ENCODE data around the gene HPDL.

The HPDL gene

GRCh38 chr1:45354838-45355237 is 28.1 kb downstream of the HPDL start:
- no peak for DNase-seq

- no peak for DNase-seq
Measured at GRCh38 chr1:45355683-45356082, 29.0 kb downstream of the HPDL start.

GRCh38 chr1:45356186-45356585 is 29.5 kb downstream of the HPDL start:
- no peak for DNase-seq

DNA sequence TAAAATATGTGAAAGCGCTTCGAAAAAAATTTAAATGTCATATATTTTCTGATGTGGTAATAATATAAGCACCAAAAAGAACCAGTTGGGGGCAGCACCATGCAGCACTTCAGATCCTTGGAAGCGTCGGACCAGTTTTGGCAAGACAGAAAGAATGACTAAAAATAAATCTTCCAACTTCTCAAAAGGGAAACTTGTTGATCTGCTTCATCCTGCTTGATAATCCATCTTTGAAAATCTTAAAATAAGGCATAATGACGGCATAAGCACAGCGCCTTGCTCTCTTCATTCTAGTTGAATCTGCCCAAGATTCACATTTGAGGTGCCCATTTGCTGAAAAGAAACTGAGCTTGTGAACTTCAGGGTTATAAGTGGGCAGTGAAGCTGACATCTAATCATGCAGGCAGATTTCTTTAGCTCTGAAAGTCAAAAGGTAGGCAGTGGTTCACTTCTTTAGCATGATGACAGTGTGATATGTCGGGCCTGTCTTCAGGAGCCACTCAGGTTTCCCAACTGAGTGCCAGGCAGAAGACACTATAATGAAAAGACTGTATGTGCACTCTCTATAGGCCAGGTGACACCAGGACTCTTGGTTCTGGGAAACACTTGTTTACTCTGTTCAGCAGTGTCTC is 33.3 kb downstream of the HPDL start:
- peak; percentile 82 for DNase-seq

DNA sequence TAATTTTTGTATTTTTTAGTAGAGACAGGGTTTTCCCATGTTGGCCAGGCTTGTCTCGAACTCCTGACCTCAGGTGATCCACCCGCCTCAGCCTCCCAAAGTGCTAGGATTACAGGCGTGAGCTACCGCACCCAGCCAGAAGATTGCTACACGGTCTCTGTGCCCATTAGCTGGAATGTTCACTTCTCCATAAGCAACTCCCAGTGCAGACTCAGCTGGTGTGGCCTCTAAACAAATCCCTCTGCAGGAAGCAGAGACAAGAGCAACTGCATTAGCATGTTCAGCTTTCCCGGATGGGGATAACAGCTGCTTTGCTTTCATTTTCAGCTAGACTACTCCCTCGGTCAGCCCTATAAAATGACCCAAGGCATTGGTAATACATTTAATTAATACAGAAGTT is 34.3 kb downstream of the HPDL start:
- DNase-seq, result peak; percentile 28

GRCh38 chr1:45364294-45364693 is 37.6 kb downstream of the HPDL start:
- DNase-seq, result no peak

DNA sequence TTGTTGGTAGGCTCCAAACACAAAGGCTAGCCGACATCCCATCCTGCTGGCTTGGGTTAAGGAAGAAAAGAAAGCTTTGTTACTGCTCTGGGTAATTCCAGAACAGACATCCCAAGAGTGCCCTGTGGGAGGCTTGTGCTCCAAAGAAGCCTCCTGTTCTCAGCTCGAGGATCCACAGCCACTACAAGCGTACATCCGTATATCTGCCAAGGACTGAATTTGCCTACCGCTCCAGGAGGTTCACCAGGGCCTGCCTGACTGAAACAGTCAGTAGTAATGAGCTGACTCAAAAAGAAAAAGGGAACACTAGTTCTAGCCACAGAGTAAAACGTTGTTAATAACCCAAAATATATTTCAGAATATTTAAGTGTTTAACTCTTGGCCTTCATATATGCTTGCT is 38.4 kb downstream of the HPDL start:
- no peak for DNase-seq

DNA sequence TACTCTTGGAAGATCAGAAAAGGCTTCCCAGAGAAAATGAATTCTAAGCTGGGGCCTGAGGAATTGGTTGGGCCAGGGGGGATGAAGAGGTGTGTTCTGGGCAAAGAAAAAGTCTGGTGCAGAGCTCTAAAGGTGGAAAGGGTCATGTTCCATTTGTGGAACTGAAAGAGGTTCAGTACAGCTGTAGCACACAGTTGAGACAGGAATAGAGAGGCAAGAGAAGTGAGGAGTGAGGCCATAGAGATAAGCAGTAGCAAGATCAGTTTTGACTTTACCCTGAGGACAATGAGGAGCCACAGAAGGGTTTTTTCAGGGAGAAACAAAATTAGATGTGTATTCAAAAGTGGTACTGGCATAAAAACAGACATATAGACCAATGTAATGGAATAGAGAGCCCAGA is 43.9 kb downstream of the HPDL start:
- DNase-seq, result no peak

DNA sequence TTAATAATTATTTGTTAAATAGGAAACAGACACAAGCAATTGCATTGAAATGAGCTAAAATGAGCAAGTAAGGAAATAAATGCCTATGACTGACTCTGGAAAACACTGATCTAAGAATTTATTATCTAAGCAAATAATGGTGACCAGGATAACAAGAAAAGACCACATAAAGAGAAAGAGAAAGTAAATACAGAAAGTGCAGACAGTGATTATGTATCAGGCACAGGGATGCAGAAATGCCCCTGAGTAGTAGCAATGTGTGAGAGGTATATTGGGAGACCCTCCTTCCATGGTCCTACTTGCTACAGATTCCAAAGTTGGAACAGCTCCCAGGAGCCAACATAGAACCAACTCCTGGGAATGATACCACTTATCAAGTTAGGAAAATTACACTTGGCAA is 46.9 kb downstream of the HPDL start:
- no peak for DNase-seq

DNA sequence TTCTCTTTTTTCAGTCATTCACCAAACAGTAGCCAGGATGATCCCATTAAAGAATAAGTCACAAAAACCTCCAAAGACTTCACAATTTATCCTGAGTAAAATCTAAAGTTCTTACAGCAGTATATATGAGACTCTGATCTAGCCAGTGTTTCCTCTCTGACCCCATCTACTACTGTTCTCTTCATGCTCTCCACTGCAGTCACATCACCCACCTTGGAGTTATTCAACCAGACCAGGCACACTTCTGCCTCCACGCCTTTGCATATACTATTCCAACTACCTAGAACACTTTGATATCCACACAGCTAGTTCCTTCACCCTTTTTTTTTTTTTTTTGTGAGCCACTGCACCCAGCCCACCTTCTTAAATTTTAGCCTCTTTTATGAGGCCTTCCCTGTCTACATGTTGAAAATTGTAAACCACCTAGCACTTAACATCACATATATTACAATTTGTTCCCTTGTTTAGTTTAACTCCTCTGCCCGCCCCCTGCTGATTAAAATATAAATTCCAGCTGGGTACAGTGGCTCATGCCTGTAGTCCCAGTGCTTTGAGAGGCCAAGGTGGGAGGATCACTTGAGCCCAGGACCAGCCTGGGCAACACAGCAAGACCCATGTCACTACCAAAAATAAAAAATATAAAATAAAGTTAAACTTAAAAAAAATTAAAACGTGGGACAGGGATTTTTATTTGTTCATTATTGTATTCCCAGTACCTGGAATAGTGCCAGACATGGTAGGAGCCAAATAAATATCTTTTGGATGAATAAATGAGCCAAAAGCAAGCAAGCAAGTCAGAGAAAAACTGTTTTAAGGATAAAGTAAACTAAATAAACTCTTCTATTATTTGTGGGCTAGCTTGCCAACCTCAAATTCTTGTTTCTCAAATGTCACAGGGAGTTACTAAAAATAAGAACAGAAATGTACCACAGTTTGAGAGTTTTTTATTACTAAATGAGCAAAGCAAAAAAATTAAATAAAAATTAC is 48.7 kb downstream of the HPDL start:
- peak; percentile 20 for DNase-seq

DNA sequence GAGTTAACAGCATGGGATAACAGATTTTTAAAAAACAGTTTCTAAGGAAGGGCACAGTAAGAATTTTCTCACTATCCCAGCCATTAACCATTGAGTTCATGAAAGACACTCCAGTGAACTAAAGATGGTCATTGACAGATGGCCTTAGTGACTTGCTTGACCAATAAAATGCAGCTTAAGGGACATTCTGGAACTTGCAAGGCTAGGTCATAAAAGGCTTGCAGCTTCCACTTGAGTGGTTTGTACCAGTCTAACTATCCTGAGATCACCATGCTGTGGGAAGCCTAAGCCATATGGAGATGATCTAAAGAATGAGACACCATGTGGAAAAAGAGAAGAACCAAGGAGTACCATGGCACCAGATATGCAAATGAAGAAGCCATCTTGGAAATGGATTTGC is 51.5 kb downstream of the HPDL start:
- DNase-seq, result no peak
